ENCODE measurements around the gene HECW1. TPM values are rescaled to one million over a fixed set of nuclear protein-coding genes. Genes with fewer than 3 reads are reported as not detected.

Gene HECW1
- total RNA-seq, 6 donors from 2014 or later, result 0.10 to 1.0 (median 0.76) TPM; not detected in 1

DNA sequence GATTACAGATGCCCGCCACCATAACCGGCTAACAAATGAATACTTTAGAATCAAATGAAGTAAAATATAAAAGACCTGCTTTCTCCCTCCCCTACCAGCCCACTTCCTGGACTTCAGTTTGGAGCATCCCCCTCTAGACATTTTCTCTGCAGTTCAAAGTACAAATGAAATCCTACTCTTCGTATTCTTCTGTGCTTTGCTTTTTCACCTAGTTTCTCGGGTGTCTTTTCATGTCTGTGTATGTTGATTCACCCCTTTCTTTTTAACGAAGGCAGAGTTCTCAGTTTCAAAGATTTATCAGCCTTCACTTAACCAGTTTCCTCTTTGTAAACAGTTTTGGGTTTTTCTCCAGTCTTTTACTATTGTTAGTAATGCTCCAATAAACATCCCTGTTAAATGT is 324.6 kb downstream of the HECW1 start:
- Histone ChIP-seq H3K4me1 (no peaks in the 10 kb centered on the region), H3K27ac (no peak overlapping the region), H3K9me3 (no peaks in the 10 kb centered on the region), H3K36me3 (no peaks in the 10 kb centered on the region), H3K27me3 (no peaks in the 10 kb centered on the region), H3K4me3 (no peak overlapping the region)
- ATAC-seq (ENCODE audit: low FRiP score in 2 of 2) (no peak), DNase-seq (no peak)
- TF ChIP-seq, protein P1, sequence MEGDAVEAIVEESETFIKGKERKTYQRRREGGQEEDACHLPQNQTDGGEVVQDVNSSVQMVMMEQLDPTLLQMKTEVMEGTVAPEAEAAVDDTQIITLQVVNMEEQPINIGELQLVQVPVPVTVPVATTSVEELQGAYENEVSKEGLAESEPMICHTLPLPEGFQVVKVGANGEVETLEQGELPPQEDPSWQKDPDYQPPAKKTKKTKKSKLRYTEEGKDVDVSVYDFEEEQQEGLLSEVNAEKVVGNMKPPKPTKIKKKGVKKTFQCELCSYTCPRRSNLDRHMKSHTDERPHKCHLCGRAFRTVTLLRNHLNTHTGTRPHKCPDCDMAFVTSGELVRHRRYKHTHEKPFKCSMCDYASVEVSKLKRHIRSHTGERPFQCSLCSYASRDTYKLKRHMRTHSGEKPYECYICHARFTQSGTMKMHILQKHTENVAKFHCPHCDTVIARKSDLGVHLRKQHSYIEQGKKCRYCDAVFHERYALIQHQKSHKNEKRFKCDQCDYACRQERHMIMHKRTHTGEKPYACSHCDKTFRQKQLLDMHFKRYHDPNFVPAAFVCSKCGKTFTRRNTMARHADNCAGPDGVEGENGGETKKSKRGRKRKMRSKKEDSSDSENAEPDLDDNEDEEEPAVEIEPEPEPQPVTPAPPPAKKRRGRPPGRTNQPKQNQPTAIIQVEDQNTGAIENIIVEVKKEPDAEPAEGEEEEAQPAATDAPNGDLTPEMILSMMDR (IDR thresholded peaks at IDR 0.05), result no peak
- TF ChIP-seq EP300 (IDR thresholded peaks at IDR 0.05), result no peak
- TF ChIP-seq POLR2A (IDR thresholded peaks at IDR 0.05), result no peak
- no peak for TF ChIP-seq POLR2AphosphoS5 (IDR thresholded peaks at IDR 0.05)
- WGBS, 2 donors, result 59 to 72% methylated on average over 5 of the region's 5 CpGs

DNA sequence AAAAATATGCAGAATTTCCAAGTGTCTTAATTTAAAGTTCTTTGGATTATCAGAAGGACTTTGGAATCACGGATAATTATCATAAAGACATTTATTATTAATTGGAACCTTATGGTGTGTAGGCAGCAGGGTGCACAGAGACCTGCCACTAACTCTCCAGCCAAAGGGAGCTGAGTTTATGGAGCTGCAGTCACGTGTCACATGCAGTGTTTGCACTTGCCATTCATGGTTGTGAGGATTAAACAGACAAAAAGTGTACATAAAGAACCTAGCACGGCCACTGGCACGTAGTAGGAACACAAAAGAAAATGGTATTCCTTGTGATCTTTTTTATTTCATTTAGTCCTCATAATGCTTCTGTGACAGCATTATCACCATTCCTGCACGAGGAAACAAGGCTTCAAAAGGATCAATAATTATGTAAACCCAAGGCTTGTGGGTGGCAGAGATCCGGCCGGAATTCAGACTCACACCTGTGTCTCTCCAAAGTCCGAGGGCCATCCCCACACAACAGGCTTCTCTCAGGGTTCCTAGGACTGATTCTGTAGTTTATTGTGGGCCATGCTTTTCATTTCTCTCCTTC is 326.5 kb downstream of the HECW1 start:
- Histone ChIP-seq H3K4me3 (no peak overlapping the region), H3K27me3 (no peaks in the 10 kb centered on the region), H3K27ac (no peak overlapping the region), H3K36me3 (no peaks in the 10 kb centered on the region), H3K9me3 (no peaks in the 10 kb centered on the region), H3K4me1 (no peaks in the 10 kb centered on the region)
- ATAC-seq (ENCODE audit: low FRiP score in 2 of 2) (no peak), DNase-seq (no peak)
- TF ChIP-seq, protein P1 (IDR thresholded peaks at IDR 0.05), result no peak
- TF ChIP-seq POLR2AphosphoS5 (IDR thresholded peaks at IDR 0.05), result no peak
- no peak for TF ChIP-seq EP300 (IDR thresholded peaks at IDR 0.05)
- no peak for TF ChIP-seq POLR2A (IDR thresholded peaks at IDR 0.05)
- 72 to 76% methylated on average over 8 of the region's 8 CpGs for WGBS, 2 donors

GRCh38 chr7:43439631-43440401 is 327.4 kb downstream of the HECW1 start:
- no peaks in the 10 kb centered on the region for H3K9me3 ChIP-seq
- no peak overlapping the region for H3K4me3 ChIP-seq
- TF ChIP-seq, protein P1 (IDR thresholded peaks at IDR 0.05), result peak; percentile 46 to 69 (median 55)
- no peak for TF ChIP-seq POLR2A (IDR thresholded peaks at IDR 0.05)
- peak in 1 of 2 donors; percentile 27 for DNase-seq
- no peaks in the 10 kb centered on the region for H3K27me3 ChIP-seq
- H3K36me3 ChIP-seq, result no peaks in the 10 kb centered on the region
- 53 to 57% methylated on average over 13 to 15 of the region's 15 CpGs for WGBS, 2 donors
- no peaks in the 10 kb centered on the region for H3K4me1 ChIP-seq
- no peak overlapping the region for H3K27ac ChIP-seq
- ATAC-seq (ENCODE audit: low FRiP score in 2 of 2), result peak; percentile 47 to 64

DNA sequence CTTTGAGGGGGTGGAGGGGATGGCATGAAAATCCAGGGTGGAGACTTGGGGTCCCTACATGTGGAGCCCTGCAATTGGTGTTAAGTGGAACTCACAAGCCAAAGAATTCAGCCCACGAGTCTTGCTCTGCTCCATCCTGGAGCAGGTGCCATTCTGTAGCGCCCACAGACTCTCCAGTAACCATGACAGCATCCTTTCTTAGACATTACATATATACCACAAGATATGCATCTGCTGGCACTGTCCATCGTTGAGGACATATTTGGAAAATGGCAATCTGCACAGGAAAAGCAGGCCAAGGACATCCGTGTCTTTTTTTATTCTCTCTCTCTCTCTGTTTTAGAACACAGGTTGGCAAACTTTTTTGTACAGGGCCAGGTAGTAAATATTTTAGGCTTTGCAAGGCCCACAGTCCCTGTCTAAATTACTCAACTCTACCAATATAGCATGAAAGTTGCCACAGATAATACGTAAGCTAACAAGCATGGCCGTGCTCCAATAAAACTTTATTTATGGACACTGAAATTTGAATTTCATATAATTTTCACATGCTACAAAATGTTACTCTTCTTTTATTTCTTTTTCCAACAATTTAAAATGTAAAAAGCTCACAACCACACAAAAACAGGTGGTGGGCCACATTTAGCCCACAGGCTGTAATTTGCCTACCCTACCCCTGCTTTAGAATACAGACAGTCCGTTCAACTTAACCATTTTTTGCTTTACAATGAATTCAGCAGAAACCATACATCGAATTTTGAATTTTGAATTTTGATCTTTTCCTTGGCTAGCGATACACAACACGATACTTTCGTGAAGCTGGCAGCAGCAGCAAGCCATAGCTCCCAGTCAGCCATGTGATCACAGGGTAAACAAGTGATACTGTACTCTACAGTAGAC is 329.0 kb downstream of the HECW1 start:
- DNase-seq (no peak), ATAC-seq (ENCODE audit: low FRiP score in 2 of 2) (no peak)
- 80 to 84% methylated on average over 11 of the region's 11 CpGs for WGBS, 2 donors
- no peaks in the 10 kb centered on the region for H3K27me3 ChIP-seq
- TF ChIP-seq EP300 (IDR thresholded peaks at IDR 0.05), result no peak
- TF ChIP-seq, protein P1 (IDR thresholded peaks at IDR 0.05), result no peak
- TF ChIP-seq POLR2AphosphoS5 (IDR thresholded peaks at IDR 0.05), result no peak
- TF ChIP-seq POLR2A (IDR thresholded peaks at IDR 0.05), result no peak
- no peak overlapping the region for H3K27ac ChIP-seq
- H3K36me3 ChIP-seq, result no peaks in the 10 kb centered on the region
- H3K9me3 ChIP-seq, result no peaks in the 10 kb centered on the region
- H3K4me3 ChIP-seq, result no peak overlapping the region
- H3K4me1 ChIP-seq, result no peaks in the 10 kb centered on the region

Measured in upper lobe of left lung (tissue), 6 donors.